Activated naive CD4-positive, alpha-beta T cell treated with anti-CD3 and anti-CD28 coated beads, Interleukin-2, amount 50 U/mL, for 24 hours (primary cell): ENCODE results near the gene NFIB.

Source experiments
- H3K27ac Mint-ChIP-seq: one replicate; pipeline ENCODE4 v1.8.0; 2021; ENCODE audit warnings: mild to moderate bottlenecking, mixed read lengths
- H3K27me3 Mint-ChIP-seq: one replicate; pipeline ENCODE4 v1.8.0; 2021; ENCODE audit warnings: mixed read lengths
- H3K36me3 Mint-ChIP-seq: one replicate; pipeline ENCODE4 v1.8.0; 2021; ENCODE audit warnings: mixed read lengths
- H3K4me1 Mint-ChIP-seq: one replicate; pipeline ENCODE4 v1.8.0; 2021; ENCODE audit warnings: mixed read lengths
- H3K4me3 Mint-ChIP-seq: one replicate; pipeline ENCODE4 v1.8.0; 2021; ENCODE audit warnings: mild to moderate bottlenecking, mixed read lengths
- H3K9me3 Mint-ChIP-seq: one replicate; pipeline ENCODE4 v1.8.0; 2021; ENCODE audit warnings: mixed read lengths

The NFIB gene

DNA sequence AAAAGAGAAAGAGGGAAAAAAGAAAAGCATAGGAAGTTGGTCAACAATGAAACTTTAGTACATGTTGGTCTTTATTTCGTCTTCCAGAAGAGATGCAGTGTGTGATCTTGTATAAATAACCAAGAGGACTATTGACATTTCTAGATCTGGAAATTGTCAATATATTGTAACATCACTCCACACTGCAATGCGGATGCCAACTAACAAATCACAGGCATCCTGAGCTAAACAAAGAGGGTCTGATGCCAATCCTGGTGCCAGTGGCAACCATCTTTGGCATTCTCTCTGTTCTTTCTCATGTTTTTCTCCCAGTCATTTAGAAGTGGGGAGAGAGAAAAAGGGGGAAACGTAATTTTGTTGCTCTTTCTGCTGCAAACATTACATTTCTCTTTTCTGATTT lies 9.7 kb downstream of the NFIB start:
- Mint-ChIP-seq H3K4me1 (no peaks in the 10 kb centered on the region), H3K27me3 (peaks cover 23% of the 10 kb centered on the region), H3K4me3 (no peak overlapping the region), H3K36me3 (no peaks in the 10 kb centered on the region), H3K9me3 (no peaks in the 10 kb centered on the region), H3K27ac (no peak overlapping the region)

- no peak overlapping the region for H3K27ac Mint-ChIP-seq
- H3K36me3 Mint-ChIP-seq: no peaks in the 10 kb centered on the region
- H3K27me3 Mint-ChIP-seq: peaks cover 22% of the 10 kb centered on the region
- no peaks in the 10 kb centered on the region for H3K4me1 Mint-ChIP-seq
- no peak overlapping the region for H3K4me3 Mint-ChIP-seq
- no peaks in the 10 kb centered on the region for H3K9me3 Mint-ChIP-seq
These were observed 10.4 kb downstream of the NFIB start for GRCh38 chr9:14303521-14303920.

DNA sequence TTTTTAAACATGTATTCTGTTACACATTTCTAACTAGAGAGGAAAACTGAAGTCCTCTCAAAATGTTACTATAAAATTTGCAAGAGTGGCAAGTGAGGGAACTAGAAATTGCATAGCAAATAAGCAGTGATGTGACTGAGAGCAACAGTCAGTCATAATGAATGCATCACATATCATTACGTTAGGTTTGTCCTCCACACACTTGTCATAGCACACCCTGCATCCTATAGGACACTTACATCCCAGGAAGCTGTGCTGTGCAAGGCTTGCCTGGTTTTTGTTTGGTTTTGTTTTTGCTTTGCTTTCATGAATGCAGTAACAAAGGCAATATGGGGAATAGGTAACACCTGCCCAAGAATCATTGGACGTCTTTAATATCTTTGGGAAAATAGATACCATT lies 10.8 kb downstream of the NFIB start:
- Mint-ChIP-seq H3K4me3 (no peak overlapping the region), H3K27ac (no peak overlapping the region), H3K4me1 (no peaks in the 10 kb centered on the region), H3K36me3 (no peaks in the 10 kb centered on the region), H3K27me3 (peaks cover 19% of the 10 kb centered on the region), H3K9me3 (no peaks in the 10 kb centered on the region)

DNA sequence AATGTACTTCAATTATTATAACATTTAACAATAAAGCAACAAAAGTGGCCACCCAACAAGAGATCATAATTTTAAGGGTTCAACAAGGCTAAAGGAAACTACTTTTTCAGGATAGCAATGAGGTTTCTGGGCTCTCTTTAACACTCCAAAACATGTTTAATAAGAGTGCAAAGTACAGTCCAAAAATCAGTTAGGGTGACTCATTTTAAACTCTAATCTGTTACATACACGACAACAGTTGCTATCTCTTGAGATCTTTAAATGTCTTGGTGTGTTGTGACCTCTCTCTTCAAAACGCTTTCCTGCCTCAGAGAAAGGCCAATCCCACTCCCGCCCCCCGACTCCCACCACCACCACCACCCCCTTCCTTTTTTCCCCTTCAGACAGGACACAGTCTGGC lies 11.5 kb downstream of the NFIB start:
- Mint-ChIP-seq H3K4me1 (no peaks in the 10 kb centered on the region), H3K27ac (no peak overlapping the region), H3K36me3 (no peaks in the 10 kb centered on the region), H3K4me3 (no peak overlapping the region), H3K9me3 (no peaks in the 10 kb centered on the region), H3K27me3 (peaks cover 19% of the 10 kb centered on the region)

DNA sequence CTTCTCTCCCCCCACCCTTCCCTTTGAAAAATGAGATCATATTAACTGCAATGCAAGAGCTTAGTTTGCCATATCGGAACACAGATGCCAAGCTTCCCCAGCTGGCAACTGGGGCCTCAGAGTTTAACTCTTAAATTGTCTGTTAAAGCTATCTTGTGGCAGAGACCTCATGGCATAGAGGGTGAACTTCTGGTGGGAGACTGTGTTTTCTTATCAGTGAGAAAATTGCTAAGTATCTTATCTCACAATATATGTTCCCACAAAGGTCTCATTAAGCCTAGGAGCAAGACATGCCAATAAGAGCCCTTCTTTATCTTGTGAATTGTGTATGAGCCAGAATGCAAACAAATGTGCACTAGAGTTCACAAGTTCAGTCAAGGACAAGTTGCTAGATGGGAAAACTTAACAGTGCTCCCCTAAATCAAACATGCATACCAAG lies 12.3 kb downstream of the NFIB start:
- Mint-ChIP-seq H3K36me3 (no peaks in the 10 kb centered on the region), H3K4me1 (no peaks in the 10 kb centered on the region), H3K27ac (no peak overlapping the region), H3K4me3 (no peak overlapping the region), H3K27me3 (peaks cover 20% of the 10 kb centered on the region), H3K9me3 (no peaks in the 10 kb centered on the region)

- Mint-ChIP-seq H3K4me3 (no peak overlapping the region), H3K27me3 (peaks cover 20% of the 10 kb centered on the region), H3K4me1 (no peaks in the 10 kb centered on the region), H3K9me3 (no peaks in the 10 kb centered on the region), H3K36me3 (no peaks in the 10 kb centered on the region), H3K27ac (no peak overlapping the region)
These were observed 12.9 kb downstream of the NFIB start for GRCh38 chr9:14301006-14301405.

DNA sequence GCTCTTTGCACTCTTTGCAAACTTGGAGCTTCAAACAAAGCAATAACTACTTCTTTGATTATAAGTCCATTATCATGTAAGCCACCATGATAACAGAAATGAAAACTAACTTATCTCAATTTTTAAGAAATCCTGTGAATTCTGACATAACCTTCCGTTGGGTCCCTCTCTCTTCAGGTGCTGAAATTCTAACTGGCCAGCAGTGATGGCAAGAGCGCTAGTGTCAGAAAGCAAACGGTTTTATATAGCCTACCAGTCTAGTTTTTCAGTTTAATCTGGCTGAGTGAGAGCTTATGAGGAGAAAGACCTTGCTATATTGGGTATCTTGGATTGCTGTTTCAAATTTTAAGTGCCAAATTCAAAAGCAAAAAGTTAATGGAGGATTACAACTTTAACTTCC lies 13.4 kb downstream of the NFIB start:
- Mint-ChIP-seq H3K36me3 (no peaks in the 10 kb centered on the region), H3K27me3 (peaks cover 20% of the 10 kb centered on the region), H3K4me3 (no peak overlapping the region), H3K9me3 (no peaks in the 10 kb centered on the region), H3K27ac (no peak overlapping the region), H3K4me1 (no peaks in the 10 kb centered on the region)

GRCh38 chr9:14300040-14300439 lies 13.9 kb downstream of the NFIB start:
- Mint-ChIP-seq H3K27ac (no peak overlapping the region), H3K4me1 (no peaks in the 10 kb centered on the region), H3K27me3 (peaks cover 18% of the 10 kb centered on the region), H3K36me3 (no peaks in the 10 kb centered on the region), H3K4me3 (no peak overlapping the region), H3K9me3 (no peaks in the 10 kb centered on the region)

- Mint-ChIP-seq H3K27ac (no peak overlapping the region), H3K9me3 (no peaks in the 10 kb centered on the region), H3K36me3 (no peaks in the 10 kb centered on the region), H3K27me3 (peaks cover 10% of the 10 kb centered on the region), H3K4me3 (no peak overlapping the region), H3K4me1 (no peaks in the 10 kb centered on the region)
These were observed 15.3 kb downstream of the NFIB start for GRCh38 chr9:14298601-14299022.

DNA sequence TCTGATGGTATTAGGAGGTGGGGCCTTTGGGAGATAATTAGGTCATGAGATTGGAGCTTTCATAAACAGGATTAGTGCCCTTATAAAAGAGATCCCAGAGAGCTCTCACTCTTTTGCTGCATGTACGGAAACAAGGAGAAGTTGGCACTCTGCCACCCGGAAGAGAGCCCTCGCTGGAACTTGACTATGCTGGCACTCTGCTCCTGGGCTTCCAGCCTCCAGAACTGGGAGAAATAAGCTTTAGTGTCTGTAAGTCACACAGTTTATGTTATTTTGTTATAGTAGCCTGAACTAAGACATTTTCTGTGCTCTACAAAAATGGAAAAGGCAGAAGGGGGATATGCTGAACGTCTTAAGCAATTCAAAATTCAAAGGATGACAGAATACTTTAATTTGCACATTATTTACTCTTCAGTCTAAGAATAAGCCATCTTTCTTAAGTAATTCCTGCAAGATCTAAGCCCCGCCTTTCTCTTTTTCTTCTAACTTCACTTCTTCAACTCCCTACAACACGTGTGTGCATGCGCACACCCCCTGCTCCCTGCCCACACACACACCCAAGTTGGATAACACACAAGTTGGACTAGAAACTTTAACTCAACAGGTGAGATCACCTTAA lies 17.3 kb downstream of the NFIB start:
- Mint-ChIP-seq H3K4me1 (no peaks in the 10 kb centered on the region), H3K9me3 (no peaks in the 10 kb centered on the region), H3K4me3 (no peak overlapping the region), H3K27ac (no peak overlapping the region), H3K27me3 (peaks cover 10% of the 10 kb centered on the region), H3K36me3 (no peaks in the 10 kb centered on the region)

DNA sequence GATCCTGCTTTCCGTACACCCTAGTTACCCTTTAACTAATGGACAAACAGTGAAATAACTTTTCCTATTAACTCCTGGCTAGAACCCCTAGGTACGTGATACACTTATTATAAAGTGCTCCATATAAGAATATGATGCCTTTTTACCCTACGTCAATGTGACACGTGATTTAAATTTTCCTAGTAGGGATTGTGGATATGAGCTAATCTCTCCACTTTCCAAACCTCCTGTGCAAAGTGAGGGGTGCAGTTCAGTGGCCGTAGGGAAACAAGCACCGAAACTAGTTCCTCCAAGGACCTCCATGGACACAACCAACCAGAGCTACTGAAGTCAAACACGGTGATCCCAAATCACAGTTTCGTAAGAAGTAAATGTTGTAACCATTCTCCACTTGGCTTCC lies 19.3 kb downstream of the NFIB start:
- H3K9me3 Mint-ChIP-seq: no peaks in the 10 kb centered on the region
- H3K27me3 Mint-ChIP-seq: peaks cover 7% of the 10 kb centered on the region
- H3K4me1 Mint-ChIP-seq: no peaks in the 10 kb centered on the region

DNA sequence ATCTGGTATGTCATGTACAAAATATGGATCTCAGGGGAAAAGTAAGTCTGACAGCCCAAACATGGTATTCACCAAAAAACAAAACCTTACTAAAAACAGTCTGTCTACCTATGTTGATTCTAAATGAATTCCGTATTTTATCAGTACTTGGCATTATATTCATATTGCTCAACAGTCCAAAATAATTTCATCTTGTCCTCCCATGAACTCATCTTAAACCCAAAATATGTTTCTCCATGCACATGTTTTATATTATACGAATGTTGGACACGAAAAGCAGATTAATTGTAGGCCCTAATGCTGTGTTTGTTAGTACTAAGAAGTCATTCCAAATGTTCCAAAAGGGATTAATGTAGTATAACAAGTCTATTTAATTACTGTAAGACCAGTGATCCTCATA lies 20.1 kb downstream of the NFIB start:
- no peak overlapping the region for H3K27ac Mint-ChIP-seq
- H3K4me1 Mint-ChIP-seq: no peaks in the 10 kb centered on the region
- peaks cover 4% of the 10 kb centered on the region for H3K27me3 Mint-ChIP-seq
- no peaks in the 10 kb centered on the region for H3K9me3 Mint-ChIP-seq
- no peak overlapping the region for H3K4me3 Mint-ChIP-seq
- H3K36me3 Mint-ChIP-seq: no peaks in the 10 kb centered on the region

More for the DNA sequence above, 19.3 kb downstream of the NFIB start:
- Mint-ChIP-seq H3K4me3 (no peak overlapping the region), H3K27ac (no peak overlapping the region), H3K36me3 (no peaks in the 10 kb centered on the region)

DNA sequence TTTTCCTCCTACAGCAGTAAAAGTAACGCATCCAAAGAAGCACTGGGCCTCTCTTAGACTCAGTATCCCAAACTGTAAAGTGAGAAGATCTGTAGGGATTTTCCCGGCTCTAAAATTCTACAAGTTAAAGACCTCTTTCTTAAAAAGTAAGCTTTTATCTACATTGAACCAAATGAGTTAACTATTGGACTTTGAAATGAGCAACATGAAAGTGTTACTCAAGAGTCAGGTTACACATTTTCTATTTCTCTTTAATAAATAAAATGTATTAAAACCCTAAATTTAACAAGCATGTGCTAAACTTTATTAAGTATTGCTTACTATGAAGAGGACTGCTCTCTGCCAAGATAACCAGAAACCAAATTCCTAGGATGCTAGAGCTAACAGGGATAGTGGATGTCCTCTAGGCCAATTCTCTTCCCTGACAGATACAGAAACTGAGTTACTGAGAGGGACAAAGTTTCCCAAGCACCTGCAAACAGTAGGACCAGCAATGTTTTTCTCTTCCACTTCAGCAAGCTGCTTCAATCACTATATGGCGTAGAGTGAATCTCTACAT lies 21.7 kb downstream of the NFIB start:
- Mint-ChIP-seq H3K36me3 (no peaks in the 10 kb centered on the region), H3K4me3 (no peak overlapping the region), H3K4me1 (no peaks in the 10 kb centered on the region), H3K27me3 (peaks cover 9% of the 10 kb centered on the region), H3K9me3 (no peaks in the 10 kb centered on the region), H3K27ac (no peak overlapping the region)

- peaks cover 7% of the 10 kb centered on the region for H3K27me3 Mint-ChIP-seq
- H3K9me3 Mint-ChIP-seq: no peaks in the 10 kb centered on the region
- H3K27ac Mint-ChIP-seq: no peak overlapping the region
- H3K4me3 Mint-ChIP-seq: no peak overlapping the region
- H3K36me3 Mint-ChIP-seq: no peaks in the 10 kb centered on the region
- H3K4me1 Mint-ChIP-seq: no peaks in the 10 kb centered on the region
These were observed 24.0 kb downstream of the NFIB start for GRCh38 chr9:14289916-14290315.

- Mint-ChIP-seq H3K4me3 (no peak overlapping the region), H3K4me1 (no peaks in the 10 kb centered on the region), H3K27ac (no peak overlapping the region), H3K36me3 (no peaks in the 10 kb centered on the region), H3K27me3 (peaks cover 5% of the 10 kb centered on the region), H3K9me3 (peaks cover 4% of the 10 kb centered on the region)
These were observed 25.5 kb downstream of the NFIB start for GRCh38 chr9:14288433-14288832.

DNA sequence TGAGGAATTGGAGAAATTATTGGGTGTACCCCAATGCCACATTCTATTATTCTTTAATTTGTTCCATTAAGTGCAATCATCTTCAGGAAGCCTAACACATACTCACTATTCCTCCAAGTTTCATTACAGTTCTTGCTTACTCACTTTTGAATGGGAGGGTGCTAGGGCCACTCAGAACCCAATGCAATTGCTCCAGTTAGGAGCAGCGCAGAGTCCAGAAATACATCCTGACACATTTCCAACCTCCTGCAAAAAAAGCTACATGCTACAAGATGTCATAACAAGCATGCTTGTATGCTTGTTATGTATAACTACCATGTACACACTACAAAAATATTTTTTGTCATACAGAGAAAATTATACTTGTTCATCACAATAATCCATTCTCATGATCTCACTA lies 27.8 kb downstream of the NFIB start:
- Mint-ChIP-seq H3K4me3 (no peak overlapping the region), H3K27ac (no peak overlapping the region), H3K36me3 (no peaks in the 10 kb centered on the region), H3K27me3 (peaks cover 5% of the 10 kb centered on the region), H3K9me3 (peaks cover 5% of the 10 kb centered on the region), H3K4me1 (no peaks in the 10 kb centered on the region)

- H3K4me3 Mint-ChIP-seq: no peak overlapping the region
- peaks cover 2% of the 10 kb centered on the region for H3K27me3 Mint-ChIP-seq
- H3K36me3 Mint-ChIP-seq: no peaks in the 10 kb centered on the region
- H3K27ac Mint-ChIP-seq: no peak overlapping the region
- H3K9me3 Mint-ChIP-seq: peaks cover 5% of the 10 kb centered on the region
- no peaks in the 10 kb centered on the region for H3K4me1 Mint-ChIP-seq
These were observed 30.7 kb downstream of the NFIB start for GRCh38 chr9:14283276-14283675.
